Upper lobe of left lung (tissue), 6 donors: ENCODE measurements around the gene TMEM8B. TPM values are rescaled to one million over a fixed set of nuclear protein-coding genes. Genes with fewer than 3 reads are reported as not detected.
A peak's percentile ranks its signal among the peaks of the same experiment; 100 is the strongest.
"Not testable (repeated sequence)": the region's sequence is repeated elsewhere in the genome, so short reads cannot be mapped to it uniquely, and the experiment has no call there.

Experiments used
- ATAC-seq, 2 donors: fragments of 200-7000 bp; cut with Tn5 transposase; one replicate each; pipeline ENCODE4 v1.9.1; 2022; ENCODE audit warnings: mild to moderate bottlenecking in 2 of 2, moderate library complexity in 2 of 2; ENCODE audit not compliant: low FRiP score in 2 of 2
- DNase-seq, 2 donors: peaks; one replicate each; pipeline ENCODE4 v3.0.0-alpha.2; 2019 to 2020
- H3K27ac ChIP-seq, 4 donors: fragments of 200-600 bp; sonication (generic); one replicate each; pipeline ENCODE4 v1.5.1; 2016 to 2019
- H3K27me3 ChIP-seq, 4 donors: fragments of 200-600 bp; sonication (generic); one replicate each; pipeline ENCODE4 v1.5.1; 2017 to 2019
- H3K36me3 ChIP-seq, 4 donors: fragments of 200-600 bp; sonication (generic); one replicate each; pipeline ENCODE4 v1.5.1; 2016 to 2019
- H3K4me1 ChIP-seq, 4 donors: fragments of 200-600 bp; sonication (generic); one replicate each; pipeline ENCODE4 v1.5.1; 2018 to 2019
- H3K4me3 ChIP-seq, 4 donors: fragments of 200-600 bp; sonication (generic); one replicate each; pipeline ENCODE4 v1.5.1; 2017 to 2019; ENCODE audit warnings: mild to moderate bottlenecking in 2 of 4, moderate library complexity in 1 of 4
- H3K9me3 ChIP-seq, 4 donors: fragments of 200-600 bp; sonication (generic); one replicate each; pipeline ENCODE4 v1.5.1; 2018 to 2019
- CTCF ChIP-seq, 6 experiments: fragments of 450-650 bp in 4 of 6; fragments of 200-600 bp in 2 of 6; sonication (generic) in 2 of 6; IDR thresholded peaks; one replicate each; pipeline ENCODE4 v1.5.1; 2016 to 2019; ENCODE audit warnings: antibody characterized with exemption in 6 of 6
- EP300 ChIP-seq, 4 donors: sonication (generic); formaldehyde crosslinking; IDR thresholded peaks; one replicate each; pipeline ENCODE4 v1.5.1; 2017; ENCODE audit warnings: antibody characterized with exemption in 4 of 4, control low read depth in 2 of 4
- POLR2A ChIP-seq, 4 donors: fragments of 450-650 bp; IDR thresholded peaks; one replicate each; pipeline ENCODE4 v1.5.1; 2016 to 2017; ENCODE audit warnings: antibody characterized with exemption in 4 of 4, mild to moderate bottlenecking in 2 of 4
- POLR2AphosphoS5 ChIP-seq, 2 donors: sonication (generic); formaldehyde crosslinking; IDR thresholded peaks; one replicate each; pipeline ENCODE4 v1.5.1; 2017; ENCODE audit warnings: antibody characterized with exemption in 2 of 2
- WGBS, 2 donors: methylation state at CpG; one replicate each; pipeline ENCODE4 v1.1.5; 2017 to 2018; 5-methylcytosine and 5-hydroxymethylcytosine counted together
- total RNA-seq, 6 donors: library from RNA; depleted of rRNA in 4 of 6; stranded (reverse); fragments of >200 nt in 4 of 6; gene quantifications; one replicate each; pipeline versions ENCODE4 v1.1.0 to v1.2.1, GENCODE V29; 2016 to 2021
- donor health status: DM: no; HTN: no; CAD: no; lungs with moderate emphysema.
- donor health status: DM: no; HTN: yes; CAD: no; lungs with severe emphysema.

Gene TMEM8B
- total RNA-seq, 6 donors from 2014 or later = 6.5 to 21.0 (median 10.0) TPM

GRCh38 chr9:35882263-35882848 is 53.3 kb downstream of the TMEM8B start:
- 0 to 5% methylated on average over 4 of the region's 4 CpGs for WGBS, 2 donors
- peak in 1 of 2 donors; percentile 84 for DNase-seq
- H3K27me3 ChIP-seq = no peaks in the 10 kb centered on the region
- H3K27ac ChIP-seq = no peak overlapping the region
- TF ChIP-seq POLR2A (IDR thresholded peaks at IDR 0.05) (no peak), CTCF (IDR thresholded peaks at IDR 0.05) (peak; percentile 64 to 94 (median 86))
- H3K4me3 ChIP-seq = no peak overlapping the region
- no peaks in the 10 kb centered on the region for H3K36me3 ChIP-seq
- peaks cover 0 to 3% (median 0%) of the 10 kb centered on the region in 4 donors for H3K9me3 ChIP-seq
- no peaks in the 10 kb centered on the region for H3K4me1 ChIP-seq
- ATAC-seq = peak in 1 of 2 donors; percentile 90

DNA sequence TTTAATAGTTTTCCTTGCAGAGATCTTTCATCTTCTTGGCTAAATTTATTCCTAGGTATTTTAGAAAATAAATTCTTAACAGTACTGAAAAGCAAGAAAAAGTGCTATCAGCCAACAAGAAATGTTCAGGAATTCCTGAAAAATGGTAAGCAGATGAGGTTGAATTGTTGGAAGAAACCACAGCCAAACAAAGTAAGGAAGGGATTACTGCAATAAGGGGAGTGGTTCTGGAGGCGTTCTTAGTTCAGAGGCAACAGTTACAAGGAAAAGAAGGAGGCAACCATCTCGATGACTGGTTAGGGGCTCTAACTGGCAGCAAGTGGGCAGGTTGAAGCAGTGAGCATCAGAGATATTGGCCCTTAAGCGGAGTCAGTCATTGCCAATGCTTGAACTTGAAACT is 54.0 kb downstream of the TMEM8B start:
- Histone ChIP-seq H3K27me3 (no peaks in the 10 kb centered on the region), H3K9me3 (no peaks in the 10 kb centered on the region), H3K27ac (no peak overlapping the region), H3K36me3 (no peaks in the 10 kb centered on the region), H3K4me3 (no peak overlapping the region), H3K4me1 (no peaks in the 10 kb centered on the region)
- no peak for DNase-seq
- TF ChIP-seq EP300 (IDR thresholded peaks at IDR 0.05) (no peak), CTCF (IDR thresholded peaks at IDR 0.05) (no peak), POLR2AphosphoS5 (IDR thresholded peaks at IDR 0.05) (no peak), POLR2A (IDR thresholded peaks at IDR 0.05) (no peak)
- ATAC-seq = no peak
- WGBS, 2 donors = 61 to 66% methylated on average over 3 of the region's 3 CpGs

DNA sequence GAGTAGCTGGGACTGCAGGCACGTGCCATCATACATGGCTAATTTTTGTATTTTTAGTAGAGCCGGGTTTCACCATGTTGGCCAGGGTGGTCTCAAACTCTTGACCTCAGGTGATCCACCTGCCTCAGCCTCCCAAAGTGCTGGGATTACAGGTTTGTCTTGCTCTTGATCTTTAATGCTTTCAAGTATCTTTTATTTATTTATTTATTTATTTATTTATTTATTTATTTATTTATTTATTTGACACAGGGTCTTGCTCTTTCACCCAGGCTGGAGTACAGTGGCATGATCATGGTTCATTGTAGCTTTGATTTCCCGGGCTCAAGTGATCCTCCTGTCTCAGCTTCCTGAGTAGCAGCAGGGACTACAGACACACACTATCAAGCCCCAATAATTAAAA is 55.9 kb downstream of the TMEM8B start:
- not testable (repeated sequence) for H3K9me3 ChIP-seq, DNase-seq, ATAC-seq, H3K4me3 ChIP-seq, H3K4me1 ChIP-seq, H3K27me3 ChIP-seq, H3K27ac ChIP-seq, H3K36me3 ChIP-seq
- WGBS, 2 donors = 82 to 89% methylated on average over 3 of the region's 3 CpGs

- 66 to 71% methylated on average over 3 of the region's 3 CpGs for WGBS, 2 donors
- Histone ChIP-seq H3K27me3 (no peaks in the 10 kb centered on the region), H3K36me3 (no peaks in the 10 kb centered on the region), H3K9me3 (no peaks in the 10 kb centered on the region), H3K4me1 (no peaks in the 10 kb centered on the region), H3K27ac (no peak overlapping the region), H3K4me3 (no peak overlapping the region)
- DNase-seq (no peak), ATAC-seq (no peak)
- TF ChIP-seq POLR2A (IDR thresholded peaks at IDR 0.05) (no peak), CTCF (IDR thresholded peaks at IDR 0.05) (no peak), POLR2AphosphoS5 (IDR thresholded peaks at IDR 0.05) (no peak), EP300 (IDR thresholded peaks at IDR 0.05) (no peak)
These were observed 62.6 kb downstream of the TMEM8B start for GRCh38 chr9:35891646-35892045.

- no peak for TF ChIP-seq CTCF (IDR thresholded peaks at IDR 0.05)
- no peak for TF ChIP-seq POLR2A (IDR thresholded peaks at IDR 0.05)
- no peak for TF ChIP-seq EP300 (IDR thresholded peaks at IDR 0.05)
- no peak for TF ChIP-seq POLR2AphosphoS5 (IDR thresholded peaks at IDR 0.05)
- Histone ChIP-seq H3K27me3 (no peaks in the 10 kb centered on the region), H3K4me3 (no peak overlapping the region), H3K4me1 (no peaks in the 10 kb centered on the region), H3K27ac (no peak overlapping the region), H3K9me3 (no peaks in the 10 kb centered on the region), H3K36me3 (no peaks in the 10 kb centered on the region)
- DNase-seq (no peak), ATAC-seq (no peak)
- 85 to 100% methylated on average over 1 of the region's 1 CpG for WGBS, 2 donors
These were observed 63.0 kb downstream of the TMEM8B start for GRCh38 chr9:35892051-35892450.
